HepG2 (cell line): Measurements from ENCODE around the gene DPP3. TPM values are rescaled to one million over a fixed set of nuclear protein-coding genes. Genes with fewer than 3 reads are reported as not detected.

Source experiments
- ATAC-seq: fragments of 200-7000 bp; cut with Tn5 transposase; 3 replicates; pipeline ENCODE4 v1.9.1; 2020; ENCODE audit warnings: mild to moderate bottlenecking, moderate library complexity
- BruUV-seq: library from RNA; stranded (reverse); fragments of 400-500 nt; replicated peaks from 2 replicates; lab custom pipeline; 2021; lab: Mats Ljungman, UMichigan
- CTCF ChIA-PET: fragments of 300-600 bp; formaldehyde crosslinking; extraction: SDS; loops from one replicate; lab custom pipeline; 2021; ENCODE audit warnings: low total read pairs, inconsistent platforms, low intra/inter-chr PET ratio; lab: Yijun Ruan, JAX
- POLR2A ChIA-PET: fragments of 350-600 bp; sonication (Branson Sonifier 250); formaldehyde crosslinking; loops from one replicate; lab custom pipeline; 2020; ENCODE audit warnings: antibody characterized with exemption, inconsistent platforms; lab: Yijun Ruan, JAX
- DNase-seq: peaks from one replicate; pipeline ENCODE4 v3.0.0-alpha.2; 2015; ENCODE audit warnings: low spot score
- FAIRE-seq: peaks from 3 replicates; lab custom pipeline; 2011; peaks lifted over from hg19 to GRCh38; lab: Jason Lieb, UNC
- H2AFZ ChIP-seq: one replicate; pipeline ENCODE4 v1.6.1; 2011; ENCODE audit warnings: low read length, inconsistent platforms
- H3K27ac ChIP-seq: fragments of 300-600 bp; 3 replicates; pipeline ENCODE4 v1.8.0; 2011; ENCODE audit warnings: mixed run types, mild to moderate bottlenecking, mixed read lengths, low read length, inconsistent platforms; ENCODE audit not compliant: insufficient read depth; ENCODE audit errors: extremely low read length
- H3K27me3 ChIP-seq, 2 experiments: fragments of 200-600 bp in 1 of 2; 2 replicates in 1 of 2; 3 replicates in 1 of 2; pipeline versions ENCODE4 v1.6.0 to v1.8.0; 2011; ENCODE audit warnings: low read length in 2 of 2, mild to moderate bottlenecking in 2 of 2, moderate library complexity in 2 of 2, inconsistent platforms in 1 of 2; ENCODE audit not compliant: insufficient read depth in 2 of 2, control insufficient read depth in 1 of 2
- H3K36me3 ChIP-seq, 2 experiments: fragments of 200-600 bp in 1 of 2; replicated peaks in 1 of 2; 2 replicates in 1 of 2; 3 replicates in 1 of 2; pipeline versions ENCODE4 v1.5.1 to v1.8.0; 2011; ENCODE audit warnings: low read length in 2 of 2, inconsistent platforms in 1 of 2; ENCODE audit not compliant: insufficient read depth in 2 of 2, control insufficient read depth in 1 of 2
- H3K4me1 ChIP-seq: 2 replicates; pipeline ENCODE4 v1.5.1; 2012; ENCODE audit warnings: low read length, inconsistent platforms; ENCODE audit not compliant: insufficient read depth
- H3K4me2 ChIP-seq: 2 replicates; pipeline ENCODE4 v1.6.0; 2011; ENCODE audit warnings: low read depth, low read length, inconsistent platforms
- H3K4me3 ChIP-seq, 3 experiments: fragments of 200-600 bp in 1 of 3; sonication (generic), shearing (Covaris generic) in 1 of 3; replicated peaks in 1 of 3; 2 replicates each; pipeline ENCODE4 v1.5.1; 2011 to 2016; ENCODE audit warnings: low read length in 3 of 3, inconsistent platforms in 2 of 3, low read depth in 2 of 3, mild to moderate bottlenecking in 2 of 3, control low read depth in 1 of 3, mixed read lengths in 1 of 3; ENCODE audit not compliant: insufficient read depth in 1 of 3
- H3K79me2 ChIP-seq: one replicate; pipeline ENCODE4 v1.6.1; 2011; ENCODE audit warnings: low read length, inconsistent platforms; ENCODE audit not compliant: insufficient read depth
- H3K9ac ChIP-seq: 2 replicates; pipeline ENCODE4 v1.6.0; 2011; ENCODE audit warnings: mild to moderate bottlenecking, low read depth, low read length, inconsistent platforms; ENCODE audit not compliant: insufficient read depth
- H3K9me3 ChIP-seq: 2 replicates; pipeline ENCODE4 v1.5.1; 2012; ENCODE audit warnings: mild to moderate bottlenecking, low read length
- H4K20me1 ChIP-seq: 2 replicates; pipeline ENCODE4 v1.6.0; 2011; ENCODE audit warnings: inconsistent platforms, mild to moderate bottlenecking, low read length, moderate library complexity; ENCODE audit not compliant: insufficient read depth
- HNRNPK ChIP-seq: fragments of 200-400 bp; formaldehyde crosslinking; IDR thresholded peaks from 2 replicates; pipeline ENCODE4 v1.6.1; 2018; ENCODE audit warnings: low read length, low read depth, moderate library complexity, mild to moderate bottlenecking; ENCODE audit not compliant: poor library complexity, severe bottlenecking
- PCBP1 ChIP-seq: fragments of 200-400 bp; formaldehyde crosslinking; IDR thresholded peaks from 2 replicates; pipeline ENCODE4 v1.6.1; 2017; ENCODE audit warnings: mild to moderate bottlenecking, low read depth, low read length, borderline replicate concordance
- REL ChIP-seq: sonication (generic); formaldehyde crosslinking; conservative IDR thresholded peaks from 2 replicates; pipeline ENCODE4 v1.8.0; 2022; ENCODE audit warnings: mild to moderate bottlenecking, missing genetic modification reagents, moderate library complexity
- SNAPC2 ChIP-seq: sonication (generic); formaldehyde crosslinking; IDR thresholded peaks from 2 replicates; pipeline ENCODE4 v1.8.1; 2022; ENCODE audit warnings: mild to moderate bottlenecking, missing genetic modification reagents
- SPEN ChIP-seq: sonication (generic); formaldehyde crosslinking; IDR thresholded peaks from 2 replicates; pipeline ENCODE4 v1.5.1; 2020; ENCODE audit warnings: low read depth, mild to moderate bottlenecking, missing genetic modification reagents
- TBL1XR1 ChIP-seq: fragments of 150-350 bp; IDR thresholded peaks from 2 replicates; pipeline ENCODE4 v1.6.1; 2014; ENCODE audit warnings: borderline replicate concordance, low read length; ENCODE audit not compliant: partially characterized antibody
- U2AF1 ChIP-seq: fragments of 200-400 bp; formaldehyde crosslinking; optimal IDR thresholded peaks from 2 replicates; pipeline ENCODE3; 2017; ENCODE audit warnings: mild to moderate bottlenecking, low read depth, low read length
- in situ Hi-C: cut with HindIII; loops from 2 replicates; pipeline ENCODE4 v1.10.0; 2017; ENCODE audit warnings: low pct_unique_long_range_greater_than_20kb; ENCODE audit not compliant: extremely low pct_ligation_motif_present
- intact Hi-C: fragments of 100-400 bp; cut with micrococcal nuclease; formaldehyde crosslinking; loops from one replicate; pipeline ENCODE4 v1.10.0; 2022; ENCODE audit not compliant: unreplicated experiment
- polyA plus RNA-seq, 8 experiments: library from polyadenylated mRNA; depleted of rRNA in 3 of 8; stranded (reverse) in 7 of 8; unstranded in 1 of 8; fragments of >200 nt; fragmentation: Illumina TruSeq in 4 of 8; extraction: Trizol in 4 of 8; gene quantifications; 2 replicates each; pipeline versions ENCODE4 v1.2.1 to v1.2.3, GENCODE V29; 2011 to 2016; ENCODE audit warnings: low read depth in 4 of 8, missing spikeins in 1 of 8, mixed read lengths in 1 of 8; ENCODE audit not compliant: insufficient read depth in 1 of 8
- total RNA-seq, 5 experiments: library from RNA; depleted of rRNA; stranded (reverse); fragments of >200 nt; fragmentation: Illumina TruSeq; extraction: Trizol; gene quantifications; 2 replicates each; pipeline ENCODE4 v1.2.3, GENCODE V29; 2016; ENCODE audit warnings: low read depth in 1 of 5
- TF ChIP-seq, protein P1 (sequence below): sonication (generic); formaldehyde crosslinking; IDR thresholded peaks from 2 replicates; pipeline ENCODE4 v1.8.1; 2023; ENCODE audit warnings: mild to moderate bottlenecking, missing genetic modification reagents
- TF ChIP-seq, protein P2 (sequence below): sonication (generic); formaldehyde crosslinking; IDR thresholded peaks from 2 replicates; pipeline ENCODE4 v1.4.0; 2020; ENCODE audit warnings: missing genetic modification reagents, borderline replicate concordance
- TF ChIP-seq, protein P3 (sequence below): fragments of 450-650 bp; IDR thresholded peaks from 2 replicates; pipeline ENCODE4 v1.6.1; 2017
- TF ChIP-seq, protein P4 (sequence below): sonication (generic); formaldehyde crosslinking; IDR thresholded peaks from 2 replicates; pipeline ENCODE4 v1.4.0; 2020; ENCODE audit warnings: missing genetic modification reagents, borderline replicate concordance
- TF ChIP-seq, protein P5 (sequence below): sonication (generic); formaldehyde crosslinking; conservative IDR thresholded peaks from 2 replicates; pipeline ENCODE4 v1.4.0; 2020; ENCODE audit warnings: missing genetic modification reagents

The DPP3 gene
- total and polyA plus RNA-seq, 2 of the 13 experiments (the other 11 are each of a cell fraction or from before 2014, with no cell fraction given) = 38.4 to 59.8 TPM

DNA sequence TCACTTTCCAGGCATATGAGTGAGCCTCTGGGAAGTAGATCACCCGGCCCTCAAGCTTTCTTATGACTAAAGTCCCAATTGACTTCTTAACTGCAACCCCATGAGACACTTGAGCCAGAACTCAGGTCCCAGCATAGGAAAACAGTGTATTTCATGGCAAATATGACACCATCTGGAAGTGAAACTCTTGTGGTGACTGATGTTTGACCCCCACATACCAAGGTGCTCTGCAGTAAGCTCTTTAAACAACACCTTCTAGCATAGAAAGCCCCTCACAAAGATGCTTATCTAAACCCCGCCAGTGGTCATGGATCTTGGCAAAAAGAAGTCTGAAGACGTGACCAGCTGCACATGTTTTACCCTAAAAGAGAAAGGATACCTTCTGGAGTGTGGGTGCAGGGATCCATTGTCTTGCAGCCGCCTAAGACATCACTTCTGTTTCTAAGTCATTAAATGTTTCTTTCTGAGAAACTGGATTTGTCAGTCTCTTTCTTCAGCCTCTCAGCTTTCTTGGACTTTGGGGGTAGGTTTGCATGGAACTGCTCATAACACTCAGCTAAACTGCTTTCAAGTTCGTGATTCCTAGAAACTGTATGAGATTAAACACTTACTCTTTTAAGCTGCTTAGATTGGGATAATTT is 21.0 kb upstream of the DPP3 start (continued):
- TF ChIP-seq, protein P1, sequence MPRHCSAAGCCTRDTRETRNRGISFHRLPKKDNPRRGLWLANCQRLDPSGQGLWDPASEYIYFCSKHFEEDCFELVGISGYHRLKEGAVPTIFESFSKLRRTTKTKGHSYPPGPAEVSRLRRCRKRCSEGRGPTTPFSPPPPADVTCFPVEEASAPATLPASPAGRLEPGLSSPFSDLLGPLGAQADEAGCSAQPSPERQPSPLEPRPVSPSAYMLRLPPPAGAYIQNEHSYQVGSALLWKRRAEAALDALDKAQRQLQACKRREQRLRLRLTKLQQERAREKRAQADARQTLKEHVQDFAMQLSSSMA (CRISPR knock-in tag) = no peak
- TF ChIP-seq REL (CRISPR knock-in tag) (no peak), TBL1XR1 (no peak)
- TF ChIP-seq, protein P2, sequence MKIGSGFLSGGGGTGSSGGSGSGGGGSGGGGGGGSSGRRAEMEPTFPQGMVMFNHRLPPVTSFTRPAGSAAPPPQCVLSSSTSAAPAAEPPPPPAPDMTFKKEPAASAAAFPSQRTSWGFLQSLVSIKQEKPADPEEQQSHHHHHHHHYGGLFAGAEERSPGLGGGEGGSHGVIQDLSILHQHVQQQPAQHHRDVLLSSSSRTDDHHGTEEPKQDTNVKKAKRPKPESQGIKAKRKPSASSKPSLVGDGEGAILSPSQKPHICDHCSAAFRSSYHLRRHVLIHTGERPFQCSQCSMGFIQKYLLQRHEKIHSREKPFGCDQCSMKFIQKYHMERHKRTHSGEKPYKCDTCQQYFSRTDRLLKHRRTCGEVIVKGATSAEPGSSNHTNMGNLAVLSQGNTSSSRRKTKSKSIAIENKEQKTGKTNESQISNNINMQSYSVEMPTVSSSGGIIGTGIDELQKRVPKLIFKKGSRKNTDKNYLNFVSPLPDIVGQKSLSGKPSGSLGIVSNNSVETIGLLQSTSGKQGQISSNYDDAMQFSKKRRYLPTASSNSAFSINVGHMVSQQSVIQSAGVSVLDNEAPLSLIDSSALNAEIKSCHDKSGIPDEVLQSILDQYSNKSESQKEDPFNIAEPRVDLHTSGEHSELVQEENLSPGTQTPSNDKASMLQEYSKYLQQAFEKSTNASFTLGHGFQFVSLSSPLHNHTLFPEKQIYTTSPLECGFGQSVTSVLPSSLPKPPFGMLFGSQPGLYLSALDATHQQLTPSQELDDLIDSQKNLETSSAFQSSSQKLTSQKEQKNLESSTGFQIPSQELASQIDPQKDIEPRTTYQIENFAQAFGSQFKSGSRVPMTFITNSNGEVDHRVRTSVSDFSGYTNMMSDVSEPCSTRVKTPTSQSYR (CRISPR knock-in tag) = no peak

DNA sequence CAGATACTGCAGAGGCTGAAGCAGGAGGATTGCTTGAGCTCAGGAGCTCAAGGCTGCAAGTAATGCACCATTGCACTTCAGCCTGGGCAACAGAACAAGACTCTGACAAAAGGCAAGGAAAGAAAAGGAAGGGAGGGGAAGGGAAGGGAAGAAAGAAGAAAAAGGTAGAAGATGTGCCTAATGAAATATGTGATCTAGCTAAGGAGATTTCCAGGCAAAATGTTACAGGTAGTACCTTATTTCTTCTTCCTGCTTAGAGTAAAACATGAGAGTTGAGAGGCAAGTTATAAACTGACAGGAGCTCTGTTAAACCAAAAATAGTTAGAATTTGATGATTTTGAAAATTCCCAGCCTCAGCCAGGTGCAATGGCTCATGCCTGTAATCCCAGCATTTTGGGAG is 18.2 kb upstream of the DPP3 start:
- no peak for DNase-seq
- Histone ChIP-seq H2AFZ (no peak overlapping the region), H3K4me1 (peaks cover 14% of the 10 kb centered on the region), H3K9ac (no peak overlapping the region), H3K4me2 (no peak overlapping the region), H3K79me2 (no peaks in the 10 kb centered on the region), H3K4me3 (no peak overlapping the region), H4K20me1 (no peaks in the 10 kb centered on the region), H3K9me3 (no peaks in the 10 kb centered on the region), H3K27me3 (peaks cover 0 to 12% of the 10 kb centered on the region in 2 experiments; a peak in 3 of 5 replicates), H3K27ac (no peak overlapping the region), H3K36me3 (no peaks in the 10 kb centered on the region)
- intact Hi-C loops = no loop called here
- POLR2A ChIA-PET = no interaction called here
- no peak for FAIRE-seq
- CTCF ChIA-PET = no interaction called here
- no peak for ATAC-seq
- BruUV-seq = no TSS peak
- in situ Hi-C loops = no loop called here
- TF ChIP-seq HNRNPK = peak; percentile 96
- TF ChIP-seq, protein P3, sequence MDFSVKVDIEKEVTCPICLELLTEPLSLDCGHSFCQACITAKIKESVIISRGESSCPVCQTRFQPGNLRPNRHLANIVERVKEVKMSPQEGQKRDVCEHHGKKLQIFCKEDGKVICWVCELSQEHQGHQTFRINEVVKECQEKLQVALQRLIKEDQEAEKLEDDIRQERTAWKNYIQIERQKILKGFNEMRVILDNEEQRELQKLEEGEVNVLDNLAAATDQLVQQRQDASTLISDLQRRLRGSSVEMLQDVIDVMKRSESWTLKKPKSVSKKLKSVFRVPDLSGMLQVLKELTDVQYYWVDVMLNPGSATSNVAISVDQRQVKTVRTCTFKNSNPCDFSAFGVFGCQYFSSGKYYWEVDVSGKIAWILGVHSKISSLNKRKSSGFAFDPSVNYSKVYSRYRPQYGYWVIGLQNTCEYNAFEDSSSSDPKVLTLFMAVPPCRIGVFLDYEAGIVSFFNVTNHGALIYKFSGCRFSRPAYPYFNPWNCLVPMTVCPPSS = no peak
- TF ChIP-seq, protein P4, sequence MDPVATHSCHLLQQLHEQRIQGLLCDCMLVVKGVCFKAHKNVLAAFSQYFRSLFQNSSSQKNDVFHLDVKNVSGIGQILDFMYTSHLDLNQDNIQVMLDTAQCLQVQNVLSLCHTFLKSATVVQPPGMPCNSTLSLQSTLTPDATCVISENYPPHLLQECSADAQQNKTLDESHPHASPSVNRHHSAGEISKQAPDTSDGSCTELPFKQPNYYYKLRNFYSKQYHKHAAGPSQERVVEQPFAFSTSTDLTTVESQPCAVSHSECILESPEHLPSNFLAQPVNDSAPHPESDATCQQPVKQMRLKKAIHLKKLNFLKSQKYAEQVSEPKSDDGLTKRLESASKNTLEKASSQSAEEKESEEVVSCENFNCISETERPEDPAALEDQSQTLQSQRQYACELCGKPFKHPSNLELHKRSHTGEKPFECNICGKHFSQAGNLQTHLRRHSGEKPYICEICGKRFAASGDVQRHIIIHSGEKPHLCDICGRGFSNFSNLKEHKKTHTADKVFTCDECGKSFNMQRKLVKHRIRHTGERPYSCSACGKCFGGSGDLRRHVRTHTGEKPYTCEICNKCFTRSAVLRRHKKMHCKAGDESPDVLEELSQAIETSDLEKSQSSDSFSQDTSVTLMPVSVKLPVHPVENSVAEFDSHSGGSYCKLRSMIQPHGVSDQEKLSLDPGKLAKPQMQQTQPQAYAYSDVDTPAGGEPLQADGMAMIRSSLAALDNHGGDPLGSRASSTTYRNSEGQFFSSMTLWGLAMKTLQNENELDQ (CRISPR knock-in tag) = no peak
- TF ChIP-seq, protein P5, sequence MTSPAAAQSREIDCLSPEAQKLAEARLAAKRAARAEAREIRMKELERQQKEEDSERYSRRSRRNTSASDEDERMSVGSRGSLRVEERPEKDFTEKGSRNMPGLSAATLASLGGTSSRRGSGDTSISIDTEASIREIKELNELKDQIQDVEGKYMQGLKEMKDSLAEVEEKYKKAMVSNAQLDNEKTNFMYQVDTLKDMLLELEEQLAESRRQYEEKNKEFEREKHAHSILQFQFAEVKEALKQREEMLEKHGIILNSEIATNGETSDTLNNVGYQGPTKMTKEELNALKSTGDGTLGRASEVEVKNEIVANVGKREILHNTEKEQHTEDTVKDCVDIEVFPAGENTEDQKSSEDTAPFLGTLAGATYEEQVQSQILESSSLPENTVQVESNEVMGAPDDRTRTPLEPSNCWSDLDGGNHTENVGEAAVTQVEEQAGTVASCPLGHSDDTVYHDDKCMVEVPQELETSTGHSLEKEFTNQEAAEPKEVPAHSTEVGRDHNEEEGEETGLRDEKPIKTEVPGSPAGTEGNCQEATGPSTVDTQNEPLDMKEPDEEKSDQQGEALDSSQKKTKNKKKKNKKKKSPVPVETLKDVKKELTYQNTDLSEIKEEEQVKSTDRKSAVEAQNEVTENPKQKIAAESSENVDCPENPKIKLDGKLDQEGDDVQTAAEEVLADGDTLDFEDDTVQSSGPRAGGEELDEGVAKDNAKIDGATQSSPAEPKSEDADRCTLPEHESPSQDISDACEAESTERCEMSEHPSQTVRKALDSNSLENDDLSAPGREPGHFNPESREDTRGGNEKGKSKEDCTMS (CRISPR knock-in tag) = no peak
- 0 out of 2 replicates have a peak, but pooled peaks have one; percentile 74 for TF ChIP-seq PCBP1
- TF ChIP-seq SPEN = no peak
- TF ChIP-seq SNAPC2 (CRISPR knock-in tag) = no peak
- no peak for TF ChIP-seq U2AF1
